Sciatic nerve (tissue), 2 donors: Measurements from ENCODE around the gene IFNAR1. TPM values are rescaled to one million over a fixed set of nuclear protein-coding genes. Genes with fewer than 3 reads are reported as not detected.
A peak's percentile ranks its signal among the peaks of the same experiment; 100 is the strongest.
"Not testable (repeated sequence)": the region's sequence is repeated elsewhere in the genome, so short reads cannot be mapped to it uniquely, and the experiment has no call there.

Experiments
- ATAC-seq: fragments of 200-7000 bp; cut with Tn5 transposase; one replicate; pipeline ENCODE4 v1.9.1; 2020; ENCODE audit warnings: mild to moderate bottlenecking, moderate library complexity
- DNase-seq: peaks from one replicate; pipeline ENCODE4 v3.0.0-alpha.2; 2020; ENCODE audit warnings: low spot score
- intact Hi-C: fragments of 100-400 bp; cut with DNase I; formaldehyde crosslinking; loops from one replicate; pipeline ENCODE4 v1.14.2; 2022
- total RNA-seq: library from RNA; stranded (reverse); fragmentation: NEBNext Ultra II Directional; extraction: Animal tissue kit (Norgen Biotek cat#: 25700); gene quantifications from one replicate; pipeline ENCODE4 v1.2.1, GENCODE V29; 2021
- donor health status: DM: no; HTN: no; CAD: no.
- donor health status: DM: no; HTN: no; CAD: no.

The IFNAR1 gene
- total RNA-seq, 1 donor from 2014 or later: 61.7 TPM

DNA sequence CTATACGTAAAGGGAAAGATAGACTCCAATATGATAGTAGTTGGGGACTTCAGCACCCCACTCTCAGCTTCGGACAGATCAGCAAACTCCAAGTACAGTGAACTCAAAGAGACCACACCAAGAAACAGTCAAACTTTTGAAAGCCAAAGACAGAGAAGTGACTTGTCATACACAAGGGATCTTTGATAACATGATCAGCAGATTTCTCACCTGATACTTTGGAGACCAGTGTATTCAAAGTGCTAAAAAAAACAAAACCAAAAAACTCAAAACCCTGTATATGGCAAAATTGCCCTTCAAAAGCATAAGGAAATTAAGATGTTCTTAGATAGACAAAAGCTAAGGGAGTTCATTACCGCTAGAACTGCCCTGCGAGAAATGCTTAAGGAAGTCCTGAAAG lies 9.4 kb downstream of the IFNAR1 start:
- DNase-seq (no peak), ATAC-seq (no peak)
- intact Hi-C loops: no loop called here

DNA sequence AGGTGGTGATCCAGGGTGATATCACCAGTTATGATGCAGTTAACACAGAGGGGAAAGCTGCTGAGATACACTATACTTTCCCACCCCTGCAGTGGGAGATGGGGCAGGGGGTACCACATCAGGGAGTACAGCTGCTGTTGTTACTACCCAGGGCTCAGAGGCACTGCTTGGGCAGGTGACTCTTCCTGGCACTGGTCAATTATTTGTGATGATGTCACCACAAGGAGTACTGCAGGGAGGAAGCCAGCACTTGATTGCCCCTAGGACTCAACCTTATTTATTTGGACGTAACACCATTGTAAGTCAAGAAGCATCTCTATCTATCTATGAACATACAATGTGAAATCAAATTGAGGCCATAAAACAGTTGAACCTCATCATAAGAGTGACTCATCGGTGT lies 10.1 kb downstream of the IFNAR1 start:
- intact Hi-C loops: no loop called here
- DNase-seq (no peak), ATAC-seq (no peak)

DNA sequence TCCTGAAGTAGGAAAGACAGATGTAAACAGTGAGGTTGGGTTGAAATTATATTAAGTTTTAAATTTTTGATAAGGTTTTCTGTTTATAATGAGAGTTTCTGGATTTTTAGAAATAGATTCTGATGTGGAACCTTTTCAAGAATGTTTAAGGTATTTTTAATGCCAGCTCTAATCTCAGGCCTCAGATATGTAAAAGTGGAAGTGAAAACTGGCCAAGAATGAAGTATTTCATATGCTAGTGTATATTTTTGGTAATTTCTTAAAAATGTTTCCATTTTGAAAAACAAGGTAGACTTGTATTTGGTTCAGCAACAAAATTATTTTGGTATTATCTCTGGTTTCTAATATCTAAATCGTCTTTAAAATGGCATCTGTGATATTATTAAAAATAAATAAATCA lies 14.4 kb downstream of the IFNAR1 start:
- ATAC-seq: no peak
- intact Hi-C loops: no loop called here
- DNase-seq: no peak

DNA sequence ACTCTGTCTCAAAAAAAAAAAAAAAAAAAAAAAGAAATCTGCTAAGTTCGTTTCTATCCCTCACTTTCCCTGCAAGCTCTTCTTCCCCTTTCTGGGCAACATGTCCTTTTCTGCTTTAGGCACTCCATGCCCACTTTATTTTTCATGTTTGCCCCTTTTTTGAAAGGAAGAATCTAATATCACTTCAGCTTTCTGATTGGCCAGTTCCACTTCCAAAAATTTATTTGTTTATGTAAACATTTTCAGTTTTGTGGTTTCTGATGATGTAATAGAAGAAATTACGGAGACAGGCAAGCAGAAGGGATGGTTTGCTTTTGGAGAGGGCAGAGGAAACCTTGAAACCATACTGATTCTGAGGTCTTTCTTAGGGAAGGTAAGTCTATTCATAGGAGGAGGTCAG lies 15.1 kb downstream of the IFNAR1 start:
- DNase-seq (no peak), ATAC-seq (no peak)
- intact Hi-C loops: no loop called here

DNA sequence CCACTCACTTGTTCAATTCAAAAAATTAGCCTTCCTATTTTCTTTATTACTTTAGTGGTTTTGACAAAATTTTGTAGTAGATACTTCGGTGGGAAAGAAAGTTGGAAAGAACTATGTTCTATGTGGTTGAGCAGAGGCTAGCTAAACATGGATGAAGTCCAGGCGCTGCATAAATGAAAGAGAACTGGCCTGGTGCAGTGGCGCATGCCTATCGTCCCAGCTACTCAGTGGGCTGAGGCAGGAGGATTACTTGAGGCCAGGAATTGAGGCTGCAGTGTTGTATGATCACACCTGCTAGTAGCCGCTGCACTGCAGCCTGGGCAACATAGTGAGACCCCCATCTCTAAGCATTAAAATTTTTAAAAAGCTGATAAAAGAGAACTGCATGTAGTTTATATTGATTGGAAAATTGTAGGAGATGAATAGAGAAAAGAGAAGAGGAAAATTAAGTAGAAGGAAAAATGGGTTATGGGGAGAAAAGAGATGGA lies 21.0 kb downstream of the IFNAR1 start:
- intact Hi-C loops: no loop called here
- no peak for ATAC-seq

DNA sequence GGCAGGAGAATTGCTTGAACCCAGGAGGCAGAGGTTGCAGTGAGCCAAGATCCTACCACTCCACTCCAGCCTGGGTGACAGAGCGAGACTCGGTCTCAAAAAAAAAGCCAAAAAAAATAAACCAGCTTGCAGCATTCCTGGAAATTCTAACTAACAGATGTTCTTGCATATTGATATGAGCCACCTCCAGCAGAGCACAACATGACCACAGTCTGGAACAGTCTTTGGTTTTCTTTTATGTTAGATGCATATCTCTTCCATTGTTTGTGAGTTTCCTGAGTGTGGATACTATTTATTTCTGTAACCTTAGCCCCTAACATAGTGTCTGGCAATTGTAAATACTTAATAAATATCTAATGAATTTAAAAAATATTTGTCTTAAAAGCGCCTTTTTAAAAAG lies 23.9 kb downstream of the IFNAR1 start:
- ATAC-seq (no peak), DNase-seq (no peak)
- intact Hi-C loops: no loop called here

More for the DNA sequence above, 21.0 kb downstream of the IFNAR1 start:
- DNase-seq: no peak

DNA sequence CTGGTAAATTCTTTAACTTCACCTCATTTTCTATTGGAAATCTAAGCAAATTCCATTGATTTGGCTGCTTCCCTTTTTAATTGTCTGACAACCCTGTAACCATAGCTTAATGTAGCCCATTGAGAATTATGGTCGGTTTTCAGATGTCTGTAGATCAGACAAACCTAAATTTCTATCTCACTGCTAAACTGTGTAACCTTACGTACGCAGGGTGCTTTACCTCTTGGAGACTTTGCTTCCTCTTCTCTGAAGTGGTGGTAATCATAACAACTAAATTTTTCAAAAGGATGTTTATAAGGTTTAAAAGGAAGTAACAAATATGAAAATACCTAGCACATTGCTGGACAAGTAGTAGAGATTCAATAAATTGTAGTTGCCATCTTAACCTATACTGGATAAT lies 25.9 kb downstream of the IFNAR1 start:
- intact Hi-C loops: no loop called here
- DNase-seq: no peak
- ATAC-seq: no peak

- no peak for DNase-seq
- no peak for ATAC-seq
- intact Hi-C loops: no loop called here
These were observed 30.6 kb downstream of the IFNAR1 start for GRCh38 chr21:33355355-33355754.

DNA sequence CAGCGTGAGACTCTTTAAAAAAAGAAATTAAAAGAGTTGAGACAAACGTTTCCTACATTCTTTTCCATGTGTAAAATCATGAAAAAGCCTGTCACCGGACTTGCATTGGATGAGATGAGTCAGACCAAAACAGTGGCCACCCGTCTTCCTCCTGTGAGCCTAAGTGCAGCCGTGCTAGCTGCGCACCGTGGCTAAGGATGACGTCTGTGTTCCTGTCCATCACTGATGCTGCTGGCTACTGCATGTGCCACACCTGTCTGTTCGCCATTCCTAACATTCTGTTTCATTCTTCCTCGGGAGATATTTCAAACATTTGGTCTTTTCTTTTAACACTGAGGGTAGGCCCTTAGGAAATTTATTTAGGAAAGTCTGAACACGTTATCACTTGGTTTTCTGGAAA lies 31.2 kb downstream of the IFNAR1 start:
- intact Hi-C loops: no loop called here
- ATAC-seq: no peak

GRCh38 chr21:33357177-33357576 lies 32.4 kb downstream of the IFNAR1 start:
- DNase-seq: no peak
- intact Hi-C loops: no loop called here
- no peak for ATAC-seq

More for the DNA sequence above, 31.2 kb downstream of the IFNAR1 start:
- DNase-seq: no peak

DNA sequence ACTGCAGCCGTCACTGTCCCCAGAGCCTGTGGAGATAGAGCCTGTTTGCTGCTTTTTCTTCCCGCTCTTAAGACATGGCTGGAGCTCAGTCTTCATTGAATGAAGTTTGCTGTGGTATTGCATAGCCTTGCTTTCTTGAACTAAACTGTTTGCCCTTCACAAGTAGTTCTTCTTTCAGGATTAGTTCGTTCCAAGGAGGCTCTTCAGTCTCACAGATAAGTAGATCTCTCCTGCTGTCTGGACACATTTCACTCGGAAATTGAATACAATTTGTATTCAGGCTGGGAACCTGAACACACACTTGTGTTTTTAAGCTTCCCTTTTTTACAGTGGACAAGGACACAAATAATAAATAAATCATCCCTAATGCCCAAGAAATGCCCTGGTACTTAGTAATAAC lies 34.7 kb downstream of the IFNAR1 start:
- no peak for DNase-seq
- ATAC-seq: no peak
- intact Hi-C loops: no loop called here

DNA sequence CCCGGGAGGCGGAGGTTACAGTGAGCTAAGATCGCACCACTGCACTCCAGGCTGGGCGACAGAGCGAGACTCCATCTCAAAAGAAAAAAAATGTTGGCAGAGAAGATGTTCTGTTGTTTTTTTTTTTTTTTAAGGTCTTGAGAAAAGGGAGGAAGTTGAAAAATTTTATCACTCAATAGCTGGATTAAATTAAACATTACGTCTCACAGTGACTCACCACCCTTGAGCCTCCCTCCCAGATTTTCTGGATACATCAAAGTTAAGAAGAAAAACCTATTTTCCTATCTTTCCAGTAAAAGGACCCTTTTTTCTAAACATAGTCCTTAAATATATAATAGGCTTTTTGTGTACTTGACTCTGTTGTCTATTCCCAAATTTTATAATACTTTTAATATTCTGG lies 35.5 kb downstream of the IFNAR1 start:
- intact Hi-C loops: no loop called here
- ATAC-seq: peak; percentile 76
- no peak for DNase-seq

DNA sequence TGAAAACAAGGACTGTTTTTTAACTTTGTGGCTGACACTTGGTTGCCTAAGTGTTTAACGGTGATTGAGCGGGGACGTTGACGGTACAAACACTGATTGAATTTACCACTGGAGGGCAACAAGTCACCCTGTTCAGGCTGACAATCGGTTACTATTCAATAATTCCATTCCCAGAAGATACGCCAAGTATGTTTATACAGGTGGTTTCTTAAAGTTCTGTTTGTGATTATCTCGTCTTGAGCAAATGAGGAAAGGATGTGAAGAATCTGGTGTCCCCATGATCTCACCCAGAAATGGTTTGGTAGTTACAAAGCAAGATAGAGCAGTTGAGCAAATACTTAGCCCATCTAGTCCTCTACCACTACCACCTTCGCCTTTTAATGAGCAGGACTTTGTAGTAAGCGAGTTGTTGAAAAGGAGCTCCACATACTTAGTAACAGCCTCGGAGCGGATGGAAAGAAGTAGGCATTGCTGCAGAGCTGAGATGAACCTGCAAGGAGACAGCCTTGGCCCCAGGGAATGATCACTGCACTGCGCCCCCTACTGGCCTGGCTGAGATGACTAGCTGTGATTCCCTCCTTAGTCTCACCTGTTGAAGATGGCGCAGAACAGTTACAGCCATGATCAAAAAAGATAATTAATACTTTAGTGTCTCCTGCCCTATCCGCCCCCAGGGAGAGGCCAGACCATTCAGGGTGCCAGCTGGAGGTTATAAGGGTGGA lies 36.3 kb downstream of the IFNAR1 start:
- ATAC-seq: peak; percentile 89
- DNase-seq: peak; percentile 89
- intact Hi-C loops: no loop called here

DNA sequence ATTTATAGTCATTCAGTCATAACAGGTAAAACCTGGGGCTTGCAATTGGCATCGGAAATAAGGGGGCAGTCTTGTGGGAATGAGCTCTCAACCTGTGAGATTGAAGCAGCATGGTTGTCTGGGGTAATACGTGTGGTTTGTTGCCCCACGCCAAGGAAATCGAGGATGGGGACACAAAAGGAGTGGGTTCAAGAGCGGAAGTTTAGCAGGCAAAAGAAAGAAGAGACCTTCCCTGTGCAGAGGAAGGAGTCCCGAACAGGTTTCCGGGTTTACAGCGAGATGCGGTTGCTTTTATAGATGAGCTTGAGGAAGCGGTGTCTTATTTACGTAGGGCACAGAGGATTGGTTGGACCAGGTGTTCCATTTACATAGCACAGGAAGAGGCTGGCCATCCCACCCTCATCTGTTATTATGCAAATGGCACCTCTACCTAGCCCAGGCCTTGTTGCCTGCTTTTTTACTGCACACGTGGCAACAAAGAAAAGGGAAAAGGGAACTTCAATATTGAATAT lies 37.3 kb downstream of the IFNAR1 start:
- DNase-seq: no peak
- ATAC-seq: no peak
- intact Hi-C loops: no loop called here

GRCh38 chr21:33363911-33364609 lies 39.3 kb downstream of the IFNAR1 start:
- intact Hi-C loops, DNase-seq, ATAC-seq: not testable (repeated sequence)

DNA sequence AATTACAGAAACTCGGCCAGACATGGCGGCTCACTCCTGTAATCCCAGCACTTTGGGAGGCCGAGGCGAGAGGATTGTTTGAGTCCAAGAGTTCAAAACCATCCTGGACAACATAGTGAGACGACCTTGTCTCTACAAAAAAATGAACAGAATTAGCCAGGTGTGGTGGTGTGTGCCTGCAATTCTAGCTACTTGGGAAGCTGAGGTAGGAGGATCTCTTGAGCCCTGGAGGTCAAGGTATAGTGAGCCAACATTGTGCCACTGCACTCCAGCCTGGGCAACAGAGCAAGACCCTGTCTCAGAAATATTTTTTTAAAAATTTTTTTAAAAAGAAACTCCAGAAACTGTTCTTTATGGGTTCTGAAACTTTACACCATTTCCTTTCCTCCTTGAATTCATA lies 40.1 kb downstream of the IFNAR1 start:
- DNase-seq (no peak), ATAC-seq (no peak)
- intact Hi-C loops: no loop called here

DNA sequence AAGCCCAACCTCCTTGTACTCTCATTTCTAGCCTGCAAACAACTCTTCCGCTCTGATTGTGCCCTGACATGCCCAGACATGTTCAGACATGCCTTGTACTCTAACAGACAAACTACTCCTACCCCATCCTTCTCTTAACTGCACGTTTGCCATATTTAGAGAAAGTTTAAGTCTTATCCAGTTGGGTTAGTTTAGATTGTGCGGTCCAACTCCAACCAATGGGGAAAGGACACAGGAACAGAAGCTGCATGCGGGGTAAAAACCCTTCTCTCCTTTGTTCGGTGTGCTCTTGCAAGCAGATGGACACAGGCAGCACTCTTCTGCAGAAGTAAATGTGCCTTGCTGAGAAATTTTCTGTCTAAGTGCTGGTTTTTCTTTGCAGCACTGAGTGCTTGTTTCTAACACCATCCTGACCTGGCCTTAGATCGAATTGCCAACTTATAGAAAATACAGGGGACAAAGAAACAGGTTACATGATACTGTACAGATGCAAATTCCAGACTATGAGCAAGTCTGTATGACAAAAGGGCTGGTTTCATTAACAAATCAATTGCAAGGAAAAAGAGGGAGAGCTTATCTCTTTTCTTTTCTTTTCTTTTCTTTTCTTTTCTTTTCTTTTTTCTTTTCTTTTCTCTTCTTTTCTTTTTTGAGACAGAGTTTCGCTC lies 42.7 kb downstream of the IFNAR1 start:
- intact Hi-C loops: no loop called here
- no peak for DNase-seq
- no peak for ATAC-seq

DNA sequence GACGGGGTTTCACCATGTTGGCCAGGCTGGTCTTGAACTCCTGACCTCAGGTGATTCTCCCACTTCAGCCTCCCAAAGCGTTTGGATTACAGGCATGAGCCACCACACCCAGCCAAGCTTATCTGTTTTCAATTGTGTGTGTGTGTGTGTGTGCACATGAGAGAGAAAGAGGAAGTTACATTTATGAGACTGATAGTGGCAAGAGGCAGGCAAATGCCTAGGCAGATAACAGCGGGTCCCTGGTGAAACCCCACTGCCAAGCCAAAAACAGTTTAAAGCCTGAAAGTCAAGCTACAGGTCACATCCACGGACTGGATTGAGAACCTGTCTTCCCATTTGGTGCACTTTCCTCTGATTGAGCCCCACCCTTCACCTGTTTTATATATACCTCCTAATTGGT lies 43.4 kb downstream of the IFNAR1 start:
- intact Hi-C loops: no loop called here
- no peak for DNase-seq
- no peak for ATAC-seq

DNA sequence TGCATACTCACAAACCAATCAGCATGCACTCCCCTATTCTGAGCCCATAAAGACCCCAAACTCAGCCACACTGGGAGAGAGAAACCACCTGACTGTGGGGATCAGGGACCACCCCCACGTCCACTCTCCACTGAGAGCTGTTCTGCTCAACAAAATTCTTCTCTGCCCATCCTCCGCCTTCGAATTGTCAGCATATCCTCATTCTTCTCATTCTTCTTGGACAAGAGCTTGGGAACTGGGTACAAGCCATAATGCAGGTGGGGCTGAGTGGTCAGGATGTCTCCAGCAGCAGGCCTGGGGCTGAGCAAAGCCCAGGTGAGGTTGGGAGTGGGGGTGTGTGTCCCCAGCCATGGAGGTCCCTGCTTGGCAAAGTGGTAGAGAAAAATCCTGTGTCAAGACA lies 43.8 kb downstream of the IFNAR1 start:
- ATAC-seq (no peak), DNase-seq (no peak)
- intact Hi-C loops: no loop called here

DNA sequence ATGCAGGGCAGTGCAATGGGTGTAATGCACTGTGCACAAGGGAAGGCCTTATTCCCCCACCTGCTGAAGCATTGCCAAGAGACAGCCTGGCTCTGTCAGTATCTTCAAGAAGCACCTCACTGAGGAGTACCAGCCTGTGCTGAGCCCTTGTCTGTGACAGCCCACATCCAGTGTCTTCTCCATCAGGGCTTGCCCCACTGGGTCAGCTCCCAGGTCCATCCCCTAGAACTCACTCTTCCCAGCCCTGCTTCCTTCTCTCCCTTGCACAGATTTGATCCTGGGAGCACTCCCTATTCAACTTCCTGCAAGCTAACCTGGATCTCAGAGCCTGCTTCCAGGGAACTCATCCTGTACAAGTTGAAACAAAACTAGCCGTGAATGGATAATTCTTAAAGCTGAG lies 44.8 kb downstream of the IFNAR1 start:
- ATAC-seq (no peak), DNase-seq (no peak)
- intact Hi-C loops: no loop called here
